Activated CD8-positive, alpha-beta memory T cell treated with anti-CD3 and anti-CD28 coated beads for 48 hours (primary cell): ENCODE data around the gene ARID5B.

Experiments
- DNase-seq, 3 experiments: peaks; one replicate each; pipeline ENCODE4 v3.0.0-alpha.2; 2020; ENCODE audit warnings: low read depth in 2 of 3, low spot score in 2 of 3

The ARID5B gene

GRCh38 chr10:61937631-61938351, 36.3 kb downstream of the ARID5B start:
- no peak for DNase-seq

GRCh38 chr10:61939902-61940301, 38.4 kb downstream of the ARID5B start:
- DNase-seq: no peak

GRCh38 chr10:61941202-61941681, 39.7 kb downstream of the ARID5B start:
- no peak for DNase-seq

- DNase-seq: no peak
These were observed 41.3 kb downstream of the ARID5B start for GRCh38 chr10:61942604-61943461.

GRCh38 chr10:61943674-61944378, 42.3 kb downstream of the ARID5B start:
- no peak for DNase-seq

GRCh38 chr10:61944410-61945147, 43.1 kb downstream of the ARID5B start:
- no peak for DNase-seq

GRCh38 chr10:61949687-61950086, 48.2 kb downstream of the ARID5B start:
- DNase-seq: no peak

- DNase-seq: no peak
These were observed 49.1 kb downstream of the ARID5B start for GRCh38 chr10:61950449-61951143.

GRCh38 chr10:61951144-61951483, 49.6 kb downstream of the ARID5B start:
- no peak for DNase-seq

GRCh38 chr10:61952028-61952674, 50.7 kb downstream of the ARID5B start:
- no peak for DNase-seq

GRCh38 chr10:61953183-61953582, 51.7 kb downstream of the ARID5B start:
- no peak for DNase-seq

- DNase-seq: no peak
These were observed 56.3 kb downstream of the ARID5B start for GRCh38 chr10:61957806-61958205.

GRCh38 chr10:61958311-61958710, 56.8 kb downstream of the ARID5B start:
- no peak for DNase-seq

GRCh38 chr10:61958805-61959204, 57.3 kb downstream of the ARID5B start:
- DNase-seq: no peak

- DNase-seq: no peak
These were observed 58.3 kb downstream of the ARID5B start for GRCh38 chr10:61959814-61960213.

- no peak for DNase-seq
These were observed 59.1 kb downstream of the ARID5B start for GRCh38 chr10:61960396-61961120.

- DNase-seq: no peak
These were observed 59.8 kb downstream of the ARID5B start for GRCh38 chr10:61961278-61961677.

- no peak for DNase-seq
These were observed 61.5 kb downstream of the ARID5B start for GRCh38 chr10:61962971-61963370.

GRCh38 chr10:61963669-61964058, 62.2 kb downstream of the ARID5B start:
- DNase-seq: no peak
